GM12891 (cell line): Measurements from ENCODE around the gene BTG4.

Source experiments
- PAX5 ChIP-seq: IDR thresholded peaks from 2 replicates; pipeline ENCODE4 v1.6.1; 2011; ENCODE audit warnings: low read length, moderate library complexity, mild to moderate bottlenecking; ENCODE audit not compliant: insufficient read depth, severe bottlenecking
- POLR2A ChIP-seq: IDR thresholded peaks from 2 replicates; pipeline ENCODE4 v1.6.1; 2011; ENCODE audit warnings: low read depth, low read length, control low read depth
- POLR2AphosphoS5 ChIP-seq: IDR thresholded peaks from 2 replicates; pipeline ENCODE4 v1.6.1; 2011; ENCODE audit warnings: low read depth, low read length, control low read depth

- no peak for TF ChIP-seq POLR2A
- no peak for TF ChIP-seq PAX5
- no peak for TF ChIP-seq POLR2AphosphoS5
These were observed 43.0 kb downstream of the BTG4 start for GRCh38 chr11:111469200-111469599.
